OCI-LY7 (cell line): ENCODE measurements around the gene SETD6. TPM values are rescaled to one million over a fixed set of nuclear protein-coding genes. Genes with fewer than 3 reads are reported as not detected.

ENCODE experiments used
- BruUV-seq: library from RNA; stranded (reverse); fragments of 400-500 nt; replicated peaks from 2 replicates; lab custom pipeline; 2021; lab: Mats Ljungman, UMichigan
- CTCF ChIA-PET: fragments of 300-600 bp; sonication (Branson Sonifier 250); formaldehyde crosslinking; loops from one replicate; lab custom pipeline; 2022; ENCODE audit warnings: antibody characterized with exemption; ENCODE audit not compliant: unreplicated experiment; lab: Charles Lee
- POLR2A ChIA-PET: fragments of 300-600 bp; sonication (Branson Sonifier 250); formaldehyde crosslinking; loops from one replicate; lab custom pipeline; 2022; ENCODE audit warnings: antibody characterized with exemption; lab: Charles Lee
- DNase-seq: peaks from one replicate; pipeline ENCODE4 v3.0.0-alpha.2; 2015; ENCODE audit warnings: low spot score
- H2AFZ ChIP-seq: fragments of 200-600 bp; sonication (generic), shearing (Covaris generic); 2 replicates; pipeline ENCODE4 v1.6.1; 2014; ENCODE audit warnings: mild to moderate bottlenecking, antibody characterized with exemption, low read length, moderate library complexity
- H3K27ac ChIP-seq: fragments of 200-600 bp; sonication (generic); 2 replicates; pipeline ENCODE4 v1.5.1; 2014; ENCODE audit warnings: mixed run types, low read depth, mild to moderate bottlenecking, moderate library complexity, low read length, inconsistent platforms; ENCODE audit not compliant: poor library complexity, severe bottlenecking
- H3K36me3 ChIP-seq: fragments of 200-600 bp; sonication (generic); 2 replicates; pipeline ENCODE4 v1.6.1; 2014; ENCODE audit warnings: mild to moderate bottlenecking, antibody characterized with exemption, low read length, moderate library complexity, mixed read lengths; ENCODE audit not compliant: insufficient read depth
- H3K4me1 ChIP-seq: fragments of 200-600 bp; sonication (generic); 2 replicates; pipeline ENCODE4 v1.5.1; 2014; ENCODE audit warnings: mild to moderate bottlenecking, low read length; ENCODE audit not compliant: insufficient read depth, poor library complexity, severe bottlenecking
- H3K4me2 ChIP-seq: fragments of 200-600 bp; sonication (generic); 2 replicates; pipeline ENCODE4 v1.6.1; 2014; ENCODE audit warnings: mild to moderate bottlenecking, low read length
- H3K4me3 ChIP-seq: fragments of 200-600 bp; sonication (generic); 2 replicates; pipeline ENCODE4 v1.5.1; 2014; ENCODE audit warnings: mild to moderate bottlenecking, low read depth, low read length; ENCODE audit not compliant: poor library complexity, severe bottlenecking
- H3K79me2 ChIP-seq: fragments of 200-600 bp; sonication (generic); 2 replicates; pipeline ENCODE4 v1.6.1; 2016; ENCODE audit warnings: low read depth, mild to moderate bottlenecking, low read length, moderate library complexity, mixed read lengths; ENCODE audit not compliant: insufficient read depth
- H3K9me2 ChIP-seq: fragments of 200-600 bp; sonication (generic); 2 replicates; pipeline ENCODE4 v1.6.1; 2016; ENCODE audit warnings: mild to moderate bottlenecking, low read length, mixed read lengths; ENCODE audit not compliant: insufficient read depth
- H3K9me3 ChIP-seq: fragments of 200-600 bp; sonication (generic); 2 replicates; pipeline ENCODE4 v1.6.1; 2014; ENCODE audit warnings: mild to moderate bottlenecking, mixed run types, low read length, mixed read lengths
- H4K20me1 ChIP-seq: fragments of 200-600 bp; sonication (generic); 2 replicates; pipeline ENCODE4 v1.6.1; 2014; ENCODE audit warnings: mild to moderate bottlenecking, antibody characterized with exemption, low read length, moderate library complexity, mixed read lengths; ENCODE audit not compliant: insufficient read depth
- EZH2phosphoT487 ChIP-seq: fragments of 200-600 bp; sonication (generic); IDR thresholded peaks from 2 replicates; pipeline ENCODE4 v1.6.1; 2018; ENCODE audit warnings: low read depth, borderline replicate concordance, mild to moderate bottlenecking, mixed run types, antibody characterized with exemption, low read length, moderate library complexity, mixed read lengths
- intact Hi-C: fragments of 100-400 bp; cut with micrococcal nuclease; formaldehyde crosslinking; loops from one replicate; pipeline ENCODE4 v1.10.0; 2022; ENCODE audit not compliant: unreplicated experiment
- total RNA-seq, 2 experiments: library from RNA; depleted of rRNA in 1 of 2; stranded (reverse); fragments of >200 nt in 1 of 2; shearing (Covaris generic) in 1 of 2; gene quantifications; 2 replicates each; pipeline ENCODE4 v1.2.3, GENCODE V29; 2014 to 2022
- TF ChIP-seq, protein P1 (sequence below): fragments of 200-600 bp; sonication (generic); conservative IDR thresholded peaks from 2 replicates; pipeline ENCODE4 v1.5.1; 2014; ENCODE audit warnings: mild to moderate bottlenecking, antibody characterized with exemption, low read length, moderate library complexity, mixed read lengths

Gene SETD6
- total RNA-seq, 2 experiments from 2014 or later, result 19.6 to 33.1 TPM

DNA sequence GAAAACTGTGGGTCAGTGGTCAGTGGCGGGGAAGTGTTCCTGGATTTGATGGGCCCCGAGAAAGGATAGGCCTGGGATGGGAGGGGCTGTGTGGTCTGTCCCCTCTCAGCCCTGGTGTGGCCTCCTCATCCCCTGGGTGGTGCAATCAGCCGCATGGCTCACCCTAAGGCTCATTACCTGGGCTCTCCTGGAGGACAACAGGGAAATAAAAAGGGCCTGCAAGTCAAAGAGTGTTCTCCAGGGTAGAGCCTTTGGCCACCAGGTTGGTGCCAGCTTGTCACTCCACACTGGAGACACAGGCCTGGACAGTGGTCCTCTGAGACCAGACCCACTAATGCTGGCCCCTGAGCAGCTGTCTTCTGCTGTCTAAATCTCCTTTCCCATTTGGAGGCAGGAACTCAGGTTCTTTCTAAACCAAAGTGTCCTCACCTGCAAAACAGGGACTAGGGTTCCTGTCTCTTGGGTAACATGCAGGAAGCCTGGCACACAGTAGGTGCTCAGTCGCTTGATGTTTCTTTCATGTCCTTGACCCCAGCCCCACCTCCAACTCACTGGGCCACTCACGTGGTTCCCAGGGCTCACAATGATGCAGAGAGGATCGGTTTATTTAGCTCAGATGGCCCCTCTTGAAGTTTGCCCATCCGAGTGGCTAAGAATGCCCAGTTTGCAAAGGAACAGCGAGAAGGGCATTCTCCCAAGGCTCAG is 12.9 kb upstream of the SETD6 start:
- H3K27ac ChIP-seq, result no peak overlapping the region
- H3K36me3 ChIP-seq, result no peaks in the 10 kb centered on the region
- ChIA-PET POLR2A (no interaction called here), CTCF (interaction anchor here (0.6 kb wide), 1 partner anchor 9 kb away, joined by 3 read pairs; no protein-coding TSS in a partner anchor)
- H4K20me1 ChIP-seq, result no peaks in the 10 kb centered on the region
- no TSS peak for BruUV-seq
- intact Hi-C loops, result no loop called here
- no peaks in the 10 kb centered on the region for H3K9me3 ChIP-seq
- H3K79me2 ChIP-seq, result no peaks in the 10 kb centered on the region
- H3K4me3 ChIP-seq, result no peak overlapping the region
- peaks cover 27% of the 10 kb centered on the region for H3K4me1 ChIP-seq
- H3K9me2 ChIP-seq, result no peaks in the 10 kb centered on the region
- TF ChIP-seq, protein P1, sequence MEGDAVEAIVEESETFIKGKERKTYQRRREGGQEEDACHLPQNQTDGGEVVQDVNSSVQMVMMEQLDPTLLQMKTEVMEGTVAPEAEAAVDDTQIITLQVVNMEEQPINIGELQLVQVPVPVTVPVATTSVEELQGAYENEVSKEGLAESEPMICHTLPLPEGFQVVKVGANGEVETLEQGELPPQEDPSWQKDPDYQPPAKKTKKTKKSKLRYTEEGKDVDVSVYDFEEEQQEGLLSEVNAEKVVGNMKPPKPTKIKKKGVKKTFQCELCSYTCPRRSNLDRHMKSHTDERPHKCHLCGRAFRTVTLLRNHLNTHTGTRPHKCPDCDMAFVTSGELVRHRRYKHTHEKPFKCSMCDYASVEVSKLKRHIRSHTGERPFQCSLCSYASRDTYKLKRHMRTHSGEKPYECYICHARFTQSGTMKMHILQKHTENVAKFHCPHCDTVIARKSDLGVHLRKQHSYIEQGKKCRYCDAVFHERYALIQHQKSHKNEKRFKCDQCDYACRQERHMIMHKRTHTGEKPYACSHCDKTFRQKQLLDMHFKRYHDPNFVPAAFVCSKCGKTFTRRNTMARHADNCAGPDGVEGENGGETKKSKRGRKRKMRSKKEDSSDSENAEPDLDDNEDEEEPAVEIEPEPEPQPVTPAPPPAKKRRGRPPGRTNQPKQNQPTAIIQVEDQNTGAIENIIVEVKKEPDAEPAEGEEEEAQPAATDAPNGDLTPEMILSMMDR, result no peak
- no peak for TF ChIP-seq EZH2phosphoT487
- 0 out of 2 replicates have a peak overlapping the region, but pooled peaks have one; percentile 78 for H3K4me2 ChIP-seq
- DNase-seq, result no peak
- H2AFZ ChIP-seq, result no peak overlapping the region

DNA sequence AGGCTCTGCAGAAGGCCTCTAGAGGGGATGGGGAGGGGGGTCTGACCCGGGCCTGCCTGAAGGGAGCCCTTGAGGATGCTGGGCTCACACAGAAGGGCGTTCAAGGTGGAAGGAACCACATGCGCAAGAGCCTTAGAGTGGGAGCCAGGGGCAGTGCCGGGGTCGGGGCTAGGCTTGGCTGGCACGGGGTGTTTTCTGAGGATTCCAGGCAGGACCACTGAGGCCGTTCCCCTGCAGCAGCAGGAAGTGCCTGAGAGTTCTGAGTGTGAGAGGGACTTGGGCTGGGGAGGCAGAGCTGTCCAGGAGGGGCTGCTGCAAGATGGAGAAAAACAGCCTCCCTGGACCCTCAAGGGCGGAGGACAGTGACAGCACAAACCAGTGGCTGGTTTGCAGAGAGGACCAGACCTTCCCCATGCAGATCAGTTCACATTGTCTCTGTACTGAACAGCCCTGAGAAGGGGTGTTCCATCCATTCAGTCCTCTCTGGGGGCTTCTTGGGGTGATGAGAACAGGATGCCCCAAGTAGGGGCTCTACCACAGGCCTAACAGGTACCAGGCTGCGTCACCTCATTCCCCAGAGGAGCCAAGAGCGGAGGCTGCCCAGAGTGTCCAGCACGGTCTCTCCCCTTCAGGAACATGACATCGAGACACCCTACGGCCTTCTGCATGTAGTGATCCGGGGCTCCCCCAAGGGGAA is 12.0 kb upstream of the SETD6 start:
- TF ChIP-seq, protein P1, result no peak
- Histone ChIP-seq H3K4me3 (no peak overlapping the region), H3K4me2 (no peak overlapping the region), H3K27ac (no peak overlapping the region), H3K4me1 (peaks cover 27% of the 10 kb centered on the region), H3K9me3 (no peaks in the 10 kb centered on the region), H2AFZ (no peak overlapping the region), H4K20me1 (no peaks in the 10 kb centered on the region), H3K79me2 (no peaks in the 10 kb centered on the region), H3K9me2 (no peaks in the 10 kb centered on the region), H3K36me3 (no peaks in the 10 kb centered on the region)
- intact Hi-C loops, result no loop called here
- DNase-seq, result no peak
- POLR2A ChIA-PET, result no interaction called here
- BruUV-seq, result no TSS peak
- CTCF ChIA-PET, result no interaction called here
